Muscle of leg (tissue), 11 donors: ENCODE results near the gene TWNK. TPM values are rescaled to one million over a fixed set of nuclear protein-coding genes. Genes with fewer than 3 reads are reported as not detected.
A peak's percentile ranks its signal among the peaks of the same experiment; 100 is the strongest.

Source experiments
- DNase-seq: peaks from one replicate; pipeline ENCODE4 v3.0.0; 2013
- H3K27ac ChIP-seq: one replicate; pipeline ENCODE4 v1.5.1; 2013; ENCODE audit warnings: mild to moderate bottlenecking, low read length, control low read depth
- H3K27me3 ChIP-seq: one replicate; pipeline ENCODE4 v1.6.1; 2013; ENCODE audit warnings: low read length; ENCODE audit not compliant: control insufficient read depth, insufficient read depth
- H3K36me3 ChIP-seq: one replicate; pipeline ENCODE4 v1.6.1; 2013; ENCODE audit warnings: low read length; ENCODE audit not compliant: control insufficient read depth, insufficient read depth
- H3K4me1 ChIP-seq: one replicate; pipeline ENCODE4 v1.6.1; 2013; ENCODE audit warnings: low read length; ENCODE audit not compliant: control insufficient read depth, insufficient read depth
- H3K4me3 ChIP-seq: one replicate; pipeline ENCODE4 v1.5.1; 2013; ENCODE audit warnings: low read length, control low read depth
- H3K9me3 ChIP-seq: replicated peaks from 2 replicates; pipeline ENCODE4 v1.6.1; 2013; ENCODE audit warnings: low read depth, low read length; ENCODE audit not compliant: control insufficient read depth
- WGBS: methylation state at CpG from one replicate; pipeline ENCODE4 v1.1.5; 2013; ENCODE audit warnings: missing lambda C conversion rate; ENCODE audit not compliant: insufficient coverage; 5-methylcytosine and 5-hydroxymethylcytosine counted together
- polyA plus RNA-seq, 8 donors: library from polyadenylated mRNA; unstranded; fragments of 120-200 nt; gene quantifications; one replicate each; pipeline versions ENCODE4 v1.2.1 to v1.2.3, GENCODE V29; 2013; ENCODE audit warnings: inconsistent platforms in 1 of 8, low replicate concordance in 1 of 8; ENCODE audit not compliant: insufficient read length in 8 of 8, insufficient read depth in 1 of 8
- total RNA-seq: library from RNA; stranded (reverse); fragments of 120-200 nt; gene quantifications from one replicate; pipeline ENCODE4 v1.2.4, GENCODE V29; 2013

Gene TWNK
- total and polyA plus RNA-seq, 9 donors: 5.9 to 12.0 (median 9.6) TPM

DNA sequence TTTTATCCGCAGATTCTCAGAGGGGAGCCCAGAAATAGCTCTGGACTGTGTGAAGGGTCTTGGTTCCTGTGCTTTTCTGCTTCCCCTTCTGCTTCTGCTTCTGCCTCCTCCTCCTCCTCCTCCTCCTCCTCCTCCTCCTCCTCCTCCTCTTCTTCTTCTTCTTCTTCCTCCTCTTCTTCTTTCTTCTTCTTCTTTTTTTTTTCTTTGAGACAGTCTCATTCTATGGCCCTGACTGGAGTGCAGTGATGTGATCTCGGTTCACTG, 32.0 kb downstream of the TWNK start:
- H3K27ac ChIP-seq: no peak overlapping the region
- H3K9me3 ChIP-seq: no peaks in the 10 kb centered on the region
- peaks cover 18% of the 10 kb centered on the region for H3K4me1 ChIP-seq
- no peaks in the 10 kb centered on the region for H3K36me3 ChIP-seq
- H3K4me3 ChIP-seq: no peak overlapping the region
- no peak for DNase-seq
- H3K27me3 ChIP-seq: peaks cover 28% of the 10 kb centered on the region
- no CpG with 5 or more reads among the region's 2 CpGs for WGBS

GRCh38 chr10:101020427-101021075, 33.2 kb downstream of the TWNK start:
- 77% methylated on average over 5 of the region's 10 CpGs for WGBS
- Histone ChIP-seq H3K36me3 (no peaks in the 10 kb centered on the region), H3K9me3 (no peaks in the 10 kb centered on the region), H3K4me3 (no peak overlapping the region), H3K27me3 (peaks cover 28% of the 10 kb centered on the region), H3K27ac (no peak overlapping the region), H3K4me1 (peaks cover 16% of the 10 kb centered on the region)
- no peak for DNase-seq

DNA sequence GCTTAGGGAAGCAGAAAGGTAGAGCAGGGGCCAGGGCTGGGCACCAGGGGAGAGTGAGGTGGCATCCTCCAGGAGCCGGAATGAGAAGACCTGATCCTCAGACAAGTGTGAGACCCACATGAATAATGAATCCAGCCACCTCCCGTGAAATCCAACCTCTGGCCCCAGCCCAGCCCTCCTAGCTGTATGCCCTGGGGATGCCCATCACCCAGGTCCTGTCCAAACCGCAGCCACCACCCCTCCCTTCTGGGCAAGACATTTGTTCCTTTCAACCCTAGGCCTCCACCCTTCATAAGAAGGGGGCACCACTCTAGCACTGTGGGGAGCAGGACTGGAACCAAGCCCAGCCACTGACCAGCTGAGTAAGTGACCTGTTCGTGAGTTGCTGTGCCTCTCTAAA, 33.9 kb downstream of the TWNK start:
- H3K27me3 ChIP-seq: peaks cover 28% of the 10 kb centered on the region
- H3K4me3 ChIP-seq: no peak overlapping the region
- peaks cover 16% of the 10 kb centered on the region for H3K4me1 ChIP-seq
- WGBS: 65% methylated on average over 2 of the region's 4 CpGs
- H3K9me3 ChIP-seq: no peaks in the 10 kb centered on the region
- no peaks in the 10 kb centered on the region for H3K36me3 ChIP-seq
- no peak overlapping the region for H3K27ac ChIP-seq
- no peak for DNase-seq

DNA sequence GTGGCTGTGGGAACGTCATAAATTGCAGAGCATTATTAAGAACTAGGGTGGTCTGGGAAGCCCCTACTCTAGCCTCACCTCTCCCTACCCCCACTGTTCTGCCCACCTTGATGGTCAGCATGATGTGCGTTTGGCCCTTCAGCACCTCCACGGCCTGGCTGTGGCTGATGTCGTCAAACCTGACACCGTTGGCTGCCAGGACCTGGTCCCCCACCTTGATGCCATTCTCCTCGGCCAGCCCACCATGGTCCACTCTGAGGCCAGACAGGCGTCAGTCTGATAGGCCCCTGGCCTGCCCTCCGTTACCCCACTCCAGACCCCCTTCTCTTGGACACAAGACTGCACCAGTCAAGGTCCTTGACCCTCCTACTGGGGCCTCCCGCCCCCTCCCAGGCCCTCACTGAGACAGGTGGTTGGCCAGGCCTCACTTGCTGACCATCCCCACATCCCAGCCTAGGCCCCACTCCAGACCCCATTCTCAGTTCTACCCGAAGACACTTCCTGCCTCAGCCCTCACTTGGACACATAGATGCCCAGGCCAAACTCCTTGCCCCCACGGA, 34.4 kb downstream of the TWNK start:
- Histone ChIP-seq H3K27ac (no peak overlapping the region), H3K9me3 (no peaks in the 10 kb centered on the region), H3K27me3 (peaks cover 23% of the 10 kb centered on the region), H3K36me3 (no peaks in the 10 kb centered on the region), H3K4me3 (no peak overlapping the region), H3K4me1 (peaks cover 18% of the 10 kb centered on the region)
- no peak for DNase-seq
- WGBS: 85% methylated on average over 8 of the region's 11 CpGs

GRCh38 chr10:101022967-101023705, 35.8 kb downstream of the TWNK start:
- DNase-seq: no peak
- Histone ChIP-seq H3K4me1 (peaks cover 24% of the 10 kb centered on the region), H3K9me3 (no peaks in the 10 kb centered on the region), H3K36me3 (no peaks in the 10 kb centered on the region), H3K27me3 (peaks cover 14% of the 10 kb centered on the region), H3K4me3 (no peak overlapping the region), H3K27ac (no peak overlapping the region)
- WGBS: 89% methylated on average over 14 of the region's 15 CpGs

DNA sequence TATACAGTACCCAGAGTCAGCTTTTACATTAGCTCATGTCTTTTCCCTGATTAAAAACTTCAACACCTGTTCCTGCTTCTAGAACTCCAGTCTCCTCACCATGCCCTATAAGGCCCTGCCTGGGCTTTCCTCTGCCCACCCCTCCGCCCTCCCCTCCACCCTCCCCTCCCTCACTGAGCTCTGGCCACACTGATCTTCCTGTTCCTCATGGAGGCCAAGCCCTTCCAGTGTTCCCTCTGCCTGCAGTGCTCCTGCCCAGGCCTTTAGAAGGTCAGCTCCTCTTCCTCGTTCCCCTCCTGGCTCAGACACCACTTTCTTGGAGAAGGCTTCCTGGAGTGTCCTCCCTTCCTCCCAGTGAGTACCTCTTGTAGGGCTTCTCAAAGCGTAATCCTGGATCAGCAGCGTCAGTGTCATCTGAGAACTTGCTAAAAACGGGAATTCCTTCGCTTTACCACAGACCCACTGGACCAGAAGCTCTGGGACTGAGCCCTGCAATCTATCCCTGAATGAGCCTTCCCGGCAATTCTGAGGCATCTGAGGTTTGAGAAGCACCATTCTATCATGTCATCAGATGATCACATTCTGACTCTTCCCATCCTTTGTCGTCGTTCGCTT, 39.9 kb downstream of the TWNK start:
- no peak for DNase-seq
- H3K4me3 ChIP-seq: peak overlapping the region; percentile 21
- H3K36me3 ChIP-seq: no peaks in the 10 kb centered on the region
- 29% methylated on average over 6 of the region's 10 CpGs for WGBS
- H3K9me3 ChIP-seq: no peaks in the 10 kb centered on the region
- H3K4me1 ChIP-seq: peaks cover 46% of the 10 kb centered on the region
- H3K27ac ChIP-seq: peak overlapping the region; percentile 72
- H3K27me3 ChIP-seq: peaks cover 18% of the 10 kb centered on the region

- Histone ChIP-seq H3K9me3 (no peaks in the 10 kb centered on the region), H3K36me3 (no peaks in the 10 kb centered on the region), H3K27ac (peak overlapping the region; percentile 18), H3K4me1 (peaks cover 58% of the 10 kb centered on the region), H3K27me3 (peaks cover 18% of the 10 kb centered on the region), H3K4me3 (no peak overlapping the region)
- DNase-seq: no peak
- WGBS: 96% methylated on average over 2 of the region's 7 CpGs
These were observed 41.3 kb downstream of the TWNK start for GRCh38 chr10:101028446-101029337.

GRCh38 chr10:101029520-101030295, 42.4 kb downstream of the TWNK start:
- 48% methylated on average over 22 of the region's 27 CpGs for WGBS
- no peak for DNase-seq
- peaks cover 58% of the 10 kb centered on the region for H3K4me1 ChIP-seq
- peak overlapping the region; percentile 4 for H3K27ac ChIP-seq
- H3K9me3 ChIP-seq: no peaks in the 10 kb centered on the region
- peaks cover 18% of the 10 kb centered on the region for H3K27me3 ChIP-seq
- no peaks in the 10 kb centered on the region for H3K36me3 ChIP-seq
- H3K4me3 ChIP-seq: no peak overlapping the region

- Histone ChIP-seq H3K9me3 (no peaks in the 10 kb centered on the region), H3K4me1 (peaks cover 58% of the 10 kb centered on the region), H3K36me3 (peaks cover 9% of the 10 kb centered on the region), H3K27me3 (peaks cover 18% of the 10 kb centered on the region), H3K27ac (no peak overlapping the region), H3K4me3 (peak overlapping the region; percentile 84)
- no peak for DNase-seq
- WGBS: 7% methylated on average over 21 of the region's 25 CpGs
These were observed 43.3 kb downstream of the TWNK start for GRCh38 chr10:101030496-101031127.
